GM18868 (cell line): ENCODE data around the gene DDX43.
"Not testable (repeated sequence)": the region's sequence is repeated elsewhere in the genome, so short reads cannot be mapped to it uniquely, and the experiment has no call there.

Experiments used
- ATAC-seq: cut with Tn5 transposase; IDR thresholded peaks from one replicate; pipeline ENCODE4 v1.9.1; 2021; ENCODE audit warnings: mild to moderate bottlenecking, moderate library complexity; ENCODE audit not compliant: unreplicated experiment

DDX43 gene

DNA sequence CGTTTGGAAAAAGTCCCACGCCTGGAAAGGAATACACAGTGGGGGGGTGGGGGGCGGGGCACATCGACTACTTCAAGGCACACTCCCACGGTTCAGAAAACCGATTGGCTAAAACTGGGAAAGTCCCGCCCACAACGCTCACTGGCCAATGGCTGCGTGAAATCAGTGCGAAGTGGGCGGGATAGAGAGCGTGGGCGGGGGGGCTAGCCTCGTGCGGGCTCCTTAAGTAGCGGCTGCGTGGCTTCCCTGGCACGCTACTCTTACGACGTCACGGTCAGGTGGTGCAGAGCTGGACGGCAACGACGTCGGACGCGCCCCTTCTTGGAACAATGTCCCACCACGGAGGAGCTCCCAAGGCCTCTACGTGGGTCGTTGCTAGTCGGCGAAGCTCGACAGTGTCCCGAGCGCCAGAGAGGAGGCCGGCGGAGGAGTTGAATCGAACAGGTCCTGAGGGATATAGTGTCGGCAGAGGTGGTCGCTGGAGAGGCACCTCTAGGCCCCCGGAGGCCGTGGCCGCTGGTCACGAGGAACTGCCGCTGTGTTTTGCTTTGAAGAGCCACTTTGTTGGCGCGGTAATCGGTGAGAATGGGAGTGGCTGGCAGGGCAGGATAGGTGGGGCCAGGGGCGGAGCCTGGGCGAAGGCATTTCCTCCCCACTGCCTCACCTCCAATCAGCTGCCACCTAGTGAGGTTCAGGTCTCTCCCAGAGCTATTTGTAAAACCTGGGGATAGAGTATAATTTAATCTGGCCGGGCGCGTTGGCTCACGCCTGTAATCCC is at the start of gene DDX43:
Gene DDX43, plus strand, starts transcription at position 252 of the 778 bp plus-strand sequence. Its CDS starts 78 bp downstream, at position 330.
- no peak for ATAC-seq

- ATAC-seq, result no peak
Observed at GRCh38 chr6:73348550-73349204, 46.0 kb upstream of the DDX43 start.

DNA sequence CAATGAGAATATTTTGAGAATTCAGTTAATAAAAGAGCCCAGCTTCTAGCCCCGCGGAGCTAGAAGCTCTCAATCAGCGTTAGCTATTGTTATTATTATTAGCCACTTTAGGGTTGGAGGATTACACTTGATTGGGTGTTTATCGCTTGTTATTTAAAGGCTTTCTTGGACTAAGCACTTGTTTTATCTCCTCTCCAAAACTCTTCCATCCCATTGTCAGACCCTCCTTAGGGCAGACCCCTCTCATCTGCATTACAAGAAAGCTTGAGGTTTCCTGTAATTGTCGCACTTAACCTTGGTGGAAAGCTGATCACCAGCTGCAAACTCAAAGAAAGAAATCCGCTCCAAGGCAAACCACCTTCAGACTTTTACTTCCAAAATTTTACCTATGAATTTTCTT is 45.3 kb upstream of the DDX43 start:
- ATAC-seq, result no peak

DNA sequence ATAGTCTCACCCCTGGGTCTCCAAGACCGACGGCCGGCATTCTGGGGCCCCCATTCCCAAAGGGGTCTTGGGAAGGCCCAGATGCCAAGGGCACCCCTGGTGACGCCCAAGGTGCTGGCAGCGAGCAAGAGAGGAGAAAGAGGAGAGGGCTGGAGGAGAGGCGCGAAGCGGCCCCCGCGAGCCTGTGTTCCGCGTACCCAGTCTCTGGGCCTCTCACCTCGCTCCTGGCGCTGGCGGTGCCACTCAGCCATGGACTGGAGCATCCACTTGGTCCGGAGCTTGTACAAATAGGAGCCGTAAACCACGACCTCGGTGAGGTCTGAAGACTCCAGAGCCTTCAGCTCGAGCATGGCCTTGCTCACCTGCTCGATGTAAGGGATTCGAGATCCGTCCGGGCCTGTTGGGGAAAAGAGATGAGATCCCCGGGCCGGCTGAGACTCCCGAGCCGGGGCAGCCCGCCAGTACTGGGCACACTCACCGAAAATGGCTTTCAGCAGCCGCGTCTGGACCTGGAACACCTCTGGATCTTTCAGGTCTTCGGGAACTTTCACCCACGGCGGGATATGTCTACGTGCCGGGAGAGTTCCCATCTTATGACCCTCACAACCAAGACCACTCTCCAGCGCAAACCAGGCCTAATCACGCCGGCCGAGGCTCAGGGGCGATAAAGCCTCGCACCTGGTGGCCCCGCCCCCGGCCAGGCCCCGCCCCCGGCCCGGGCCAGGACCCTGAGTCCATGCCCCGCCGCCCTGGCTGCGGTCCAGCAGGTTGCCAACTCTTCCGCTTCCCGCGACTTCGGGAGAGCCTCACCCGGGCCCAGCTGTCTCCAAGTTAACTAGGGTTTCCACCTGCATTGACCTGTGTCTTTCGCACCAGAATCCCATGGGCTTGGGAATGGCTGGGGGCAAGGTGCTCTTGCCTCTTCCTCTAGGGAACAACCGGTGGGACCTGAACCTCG is 40.7 kb upstream of the DDX43 start, which contains the start of gene DPPA5:
Gene DPPA5, minus strand, starts transcription at position 641 of the 958 bp plus-strand sequence. Its CDS starts 51 bp downstream, at position 590.
- no peak for ATAC-seq

GRCh38 chr6:73362358-73362757 is 32.3 kb upstream of the DDX43 start, which contains the start of gene KHDC3L:
Gene KHDC3L (plus strand): TSS chr6:73362658. CDS start chr6:73362730, 72 bp downstream.
- ATAC-seq, result no peak

DNA sequence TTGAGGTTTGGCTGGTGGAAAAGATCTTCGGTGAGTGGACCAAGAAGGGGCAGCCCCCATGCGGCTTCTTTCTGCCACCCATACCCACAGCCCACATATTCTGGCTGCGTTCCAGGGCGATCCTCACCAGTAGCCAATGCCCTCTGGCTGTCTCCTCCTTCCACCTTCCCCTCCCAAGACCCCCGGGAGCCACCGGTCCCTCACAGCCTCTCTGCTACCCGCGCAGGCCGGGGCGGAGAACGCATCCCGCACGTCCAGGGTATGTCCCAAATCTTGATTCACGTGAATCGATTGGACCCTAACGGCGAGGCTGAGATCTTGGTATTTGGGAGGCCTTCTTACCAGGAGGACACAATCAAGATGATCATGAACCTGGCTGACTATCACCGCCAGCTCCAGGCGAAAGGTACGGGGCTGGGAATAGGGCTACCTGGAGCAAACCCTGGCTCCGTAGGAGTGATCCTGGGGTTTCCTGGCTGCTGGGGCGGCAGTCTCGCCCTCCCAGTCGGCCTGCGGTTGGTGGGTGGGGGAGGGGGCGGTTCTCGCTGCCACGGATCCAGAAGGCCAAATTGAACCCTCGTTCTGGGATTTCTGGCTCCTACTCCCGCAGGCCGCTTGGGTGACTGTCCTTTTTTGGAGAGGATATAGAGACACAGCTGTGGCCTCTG is 31.6 kb upstream of the DDX43 start:
- no peak for ATAC-seq

- ATAC-seq, result no peak
Observed at GRCh38 chr6:73363537-73363875, 31.1 kb upstream of the DDX43 start.

DNA sequence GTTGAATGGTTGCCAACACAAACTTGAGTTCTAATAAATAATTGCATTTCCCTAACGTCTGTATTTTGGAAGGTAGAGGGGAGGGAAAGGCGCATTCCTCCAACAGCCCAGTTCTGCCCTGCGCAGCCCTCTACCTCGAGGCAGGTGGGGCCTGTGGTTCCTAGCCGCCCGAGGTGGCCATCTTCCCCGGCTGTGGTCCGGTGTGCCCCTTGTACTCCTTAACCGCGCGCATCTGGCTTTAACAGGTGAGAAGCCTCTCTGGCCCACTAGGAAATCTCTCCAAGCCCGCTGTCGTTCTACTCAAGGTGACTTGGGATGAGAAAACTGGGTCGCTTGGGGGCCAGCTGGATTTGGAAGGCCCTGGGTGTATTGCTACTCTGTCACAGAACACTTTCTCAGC is 30.5 kb upstream of the DDX43 start:
- ATAC-seq, result no peak

- no peak for ATAC-seq
Observed at GRCh38 chr6:73364549-73364948, 30.1 kb upstream of the DDX43 start.

GRCh38 chr6:73367761-73368355 is 26.8 kb upstream of the DDX43 start:
- no peak for ATAC-seq

DNA sequence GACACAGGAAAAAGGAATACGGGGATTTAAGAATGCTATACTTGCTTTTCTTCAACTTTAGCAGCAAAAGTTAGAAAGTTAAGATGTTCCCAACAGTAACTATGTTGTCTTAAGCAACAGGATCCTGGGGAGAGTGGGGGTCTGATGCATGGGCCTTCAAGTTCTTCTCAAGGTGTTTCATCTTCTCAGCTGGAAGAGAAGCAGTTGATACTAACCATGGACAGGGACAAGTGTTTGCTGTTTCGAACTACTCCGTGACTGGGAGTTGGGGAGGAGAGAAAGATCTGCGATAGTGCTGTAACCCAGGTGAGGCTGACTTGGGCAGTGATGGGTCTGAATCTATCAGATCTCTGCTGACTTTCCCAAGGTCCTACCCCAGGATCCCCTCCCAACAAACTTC is 26.0 kb upstream of the DDX43 start:
- ATAC-seq, result no peak

DNA sequence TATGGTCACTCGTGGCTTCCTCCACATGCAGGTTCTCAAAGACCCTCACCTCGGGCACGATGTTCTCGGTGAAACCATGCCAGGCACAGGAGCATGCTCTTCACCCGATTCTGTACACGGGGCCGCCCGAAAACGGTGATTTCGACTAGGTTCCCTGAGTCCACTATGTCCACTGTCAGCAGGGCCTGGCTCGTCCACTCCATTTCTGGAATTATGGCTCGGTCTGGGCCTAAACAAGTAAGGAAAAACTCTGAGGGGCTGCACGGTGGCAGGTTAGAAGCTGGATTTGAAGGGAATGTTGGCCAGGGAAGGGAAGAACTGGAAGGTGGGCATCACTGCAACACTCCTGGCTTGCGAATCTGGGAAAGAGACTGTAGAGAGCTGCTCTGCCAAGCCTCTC is 25.5 kb upstream of the DDX43 start:
- ATAC-seq, result no peak

DNA sequence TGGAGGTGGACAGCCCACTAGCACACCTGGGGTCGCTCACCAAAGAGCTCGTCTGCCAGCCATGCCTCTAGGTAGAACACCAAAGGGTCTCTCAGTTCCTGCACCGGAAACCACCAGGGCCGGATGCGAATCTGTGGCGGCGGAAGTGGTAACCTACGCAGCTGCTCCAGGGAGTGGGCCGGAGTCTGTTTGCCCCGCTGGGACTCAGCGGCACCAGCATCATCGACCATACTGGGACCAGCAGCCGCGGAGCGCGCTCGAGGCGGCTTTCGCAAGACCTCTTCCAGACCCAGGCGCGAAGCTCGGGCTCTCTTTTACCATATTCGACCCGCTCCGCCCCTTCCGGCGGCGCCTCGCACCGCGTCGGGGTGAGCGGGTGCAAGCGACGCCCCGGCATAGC is 25.1 kb upstream of the DDX43 start, which contains the start of gene OOEP:
Gene OOEP, minus strand, starts transcription at position 335 of the 400 bp plus-strand sequence. Its CDS starts 105 bp downstream, at position 230.
- ATAC-seq, result no peak

GRCh38 chr6:73371984-73372383 is 22.6 kb upstream of the DDX43 start:
- ATAC-seq, result no peak

DNA sequence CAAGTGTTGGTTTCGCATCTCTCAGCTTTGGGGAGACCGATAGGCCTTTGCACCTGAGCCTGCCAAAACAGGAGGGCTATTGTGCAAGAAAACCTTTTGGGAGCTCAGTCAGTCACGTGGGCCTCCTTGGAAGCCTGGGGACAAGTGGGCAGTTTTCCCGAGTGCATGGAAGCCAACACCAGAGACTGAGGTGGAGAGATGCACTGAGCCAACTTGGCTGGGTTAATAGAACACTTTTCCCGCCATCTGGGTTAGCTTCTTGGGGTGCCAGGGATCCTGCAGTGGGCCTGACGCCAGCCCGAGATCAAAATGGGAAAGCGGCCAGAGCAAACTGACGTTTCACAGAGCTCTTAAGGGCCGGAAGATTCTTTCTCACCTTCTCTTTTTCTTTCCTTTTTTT is 22.1 kb upstream of the DDX43 start:
- no peak for ATAC-seq

DNA sequence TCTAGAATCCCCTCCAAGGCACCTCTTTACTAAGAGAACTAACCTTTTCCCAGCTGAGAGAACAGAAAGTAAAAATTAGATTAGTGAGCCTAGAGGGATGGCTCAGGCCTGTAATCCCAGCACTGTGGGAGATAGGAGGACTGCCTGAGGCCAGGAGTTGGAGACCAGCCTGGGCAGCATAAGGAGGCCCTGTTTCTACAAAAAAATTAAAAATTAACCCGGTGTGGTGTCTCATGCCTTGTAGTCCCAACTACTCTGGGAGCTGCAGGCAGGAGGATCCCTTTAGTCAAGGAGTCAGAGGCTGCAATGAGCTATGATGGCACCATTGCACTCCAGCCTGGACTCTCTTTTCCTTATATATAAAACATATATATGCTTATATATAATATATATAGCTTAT is 19.4 kb upstream of the DDX43 start:
- no peak for ATAC-seq

GRCh38 chr6:73377225-73377624 is 17.4 kb upstream of the DDX43 start:
- peak; percentile 60 for ATAC-seq

DNA sequence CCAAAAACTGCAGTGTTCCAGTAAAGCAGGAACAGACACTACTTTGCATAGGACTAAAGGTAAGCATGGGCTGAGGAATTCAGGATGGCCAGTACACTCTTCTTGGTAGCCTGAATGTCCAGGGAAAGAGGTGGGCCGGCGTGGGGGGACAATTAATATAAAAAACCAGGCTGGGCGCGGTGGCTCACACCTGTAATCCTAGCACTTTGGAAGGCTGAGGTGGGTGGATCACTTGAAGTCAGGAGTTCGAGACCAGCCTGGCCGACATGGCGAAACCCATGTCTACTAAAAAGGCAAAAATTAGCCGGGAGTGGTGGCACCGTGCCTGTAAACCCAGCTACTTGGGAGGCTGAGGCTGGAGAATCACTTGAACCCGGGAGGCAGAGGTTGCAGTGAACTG is 13.1 kb upstream of the DDX43 start:
- not testable (repeated sequence) for ATAC-seq

DNA sequence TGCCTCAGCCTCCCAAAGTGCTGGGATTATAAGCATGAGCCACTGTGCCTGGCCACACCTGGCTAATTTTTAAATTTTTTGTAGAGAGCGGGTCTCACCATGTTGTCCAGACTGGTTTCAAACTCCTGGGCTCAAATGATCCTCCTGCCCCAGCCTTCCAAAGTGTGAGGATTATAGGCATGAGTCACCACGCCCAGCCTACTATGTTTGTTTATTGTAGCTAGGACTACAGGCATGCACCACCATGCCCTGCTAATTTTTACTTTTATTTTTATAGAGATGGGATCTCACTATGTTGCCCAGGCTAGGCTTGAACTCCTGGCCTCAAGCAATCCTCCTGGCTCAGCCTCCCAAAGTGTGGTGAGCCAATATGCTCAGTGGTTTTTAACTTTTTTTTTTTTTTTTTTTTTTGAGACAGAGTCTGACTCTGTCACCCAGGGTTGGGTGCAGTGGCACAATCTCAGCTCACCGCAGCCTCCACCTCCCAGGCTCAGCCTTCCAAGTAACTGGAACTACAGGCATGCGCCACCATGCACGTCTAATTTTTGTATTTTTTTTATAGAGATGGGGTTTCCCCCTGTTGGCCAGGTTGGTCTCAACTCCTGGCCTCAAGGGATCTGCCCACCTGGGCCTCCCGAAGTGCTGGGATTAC is 12.0 kb upstream of the DDX43 start:
- ATAC-seq, result no peak

- peak; percentile 25 for ATAC-seq
Observed at GRCh38 chr6:73388433-73388799, 6.2 kb upstream of the DDX43 start.
